Ovary (tissue), 3 donors: Measurements from ENCODE around the gene RINT1.

Experiments
- EP300 ChIP-seq: sonication (generic); formaldehyde crosslinking; IDR thresholded peaks from one replicate; pipeline ENCODE4 v1.6.1; 2017; ENCODE audit warnings: antibody characterized with exemption
- POLR2A ChIP-seq: fragments of 450-650 bp; IDR thresholded peaks from one replicate; pipeline ENCODE4 v1.6.1; 2017; ENCODE audit warnings: antibody characterized with exemption, mild to moderate bottlenecking, moderate library complexity
- TF ChIP-seq, protein P1 (sequence below), 3 donors: fragments of 450-650 bp in 2 of 3; fragments of 200-600 bp in 1 of 3; IDR thresholded peaks; one replicate each; pipeline versions ENCODE4 v1.5.1 to v1.8.0; 2016 to 2022; ENCODE audit warnings: antibody characterized with exemption in 3 of 3, mild to moderate bottlenecking in 1 of 3
- donor health status: DM: no; HTN: no; CAD: no.

DNA sequence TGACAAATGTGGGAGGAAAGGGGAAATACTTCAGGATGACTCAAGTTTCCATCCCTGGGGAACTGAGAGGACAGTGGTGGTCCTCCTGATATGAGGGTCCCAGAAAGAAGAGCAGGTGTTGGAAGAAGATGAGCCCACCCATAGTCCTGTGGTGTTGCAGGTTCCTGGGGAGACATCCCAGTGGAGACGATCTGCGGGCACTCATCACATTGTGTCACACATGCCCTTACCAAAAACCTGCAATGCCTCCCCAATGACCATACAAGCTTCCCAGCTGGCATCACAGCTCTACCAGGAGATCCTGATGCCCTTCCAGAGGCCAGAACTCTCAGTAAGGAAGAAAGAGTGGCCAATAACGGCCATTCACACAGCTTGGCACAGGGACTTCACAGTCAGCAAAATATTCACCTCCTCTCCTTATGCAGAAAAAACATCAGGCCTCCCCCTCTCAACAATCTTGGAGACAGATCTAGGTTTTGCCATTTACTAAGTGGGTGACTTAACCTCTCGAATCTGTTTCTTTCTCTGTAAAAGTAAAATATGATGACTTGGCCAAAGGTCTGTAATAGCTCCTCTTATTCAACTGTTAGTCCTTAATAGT, 19.0 kb upstream of the RINT1 start:
- TF ChIP-seq, protein P1, sequence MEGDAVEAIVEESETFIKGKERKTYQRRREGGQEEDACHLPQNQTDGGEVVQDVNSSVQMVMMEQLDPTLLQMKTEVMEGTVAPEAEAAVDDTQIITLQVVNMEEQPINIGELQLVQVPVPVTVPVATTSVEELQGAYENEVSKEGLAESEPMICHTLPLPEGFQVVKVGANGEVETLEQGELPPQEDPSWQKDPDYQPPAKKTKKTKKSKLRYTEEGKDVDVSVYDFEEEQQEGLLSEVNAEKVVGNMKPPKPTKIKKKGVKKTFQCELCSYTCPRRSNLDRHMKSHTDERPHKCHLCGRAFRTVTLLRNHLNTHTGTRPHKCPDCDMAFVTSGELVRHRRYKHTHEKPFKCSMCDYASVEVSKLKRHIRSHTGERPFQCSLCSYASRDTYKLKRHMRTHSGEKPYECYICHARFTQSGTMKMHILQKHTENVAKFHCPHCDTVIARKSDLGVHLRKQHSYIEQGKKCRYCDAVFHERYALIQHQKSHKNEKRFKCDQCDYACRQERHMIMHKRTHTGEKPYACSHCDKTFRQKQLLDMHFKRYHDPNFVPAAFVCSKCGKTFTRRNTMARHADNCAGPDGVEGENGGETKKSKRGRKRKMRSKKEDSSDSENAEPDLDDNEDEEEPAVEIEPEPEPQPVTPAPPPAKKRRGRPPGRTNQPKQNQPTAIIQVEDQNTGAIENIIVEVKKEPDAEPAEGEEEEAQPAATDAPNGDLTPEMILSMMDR (IDR thresholded peaks at IDR 0.05): no peak
- TF ChIP-seq EP300: no peak
- no peak for TF ChIP-seq POLR2A
